Measurements from ENCODE around the gene CTBP2.

Gene CTBP2

GRCh38 chr10:125169279-125169678, 8.9 kb upstream of the CTBP2 start:
- no peaks in the 10 kb centered on the region for H3K27me3 ChIP-seq (ENCODE audit: low read length)
- H3K79me2 ChIP-seq (ENCODE audit: insufficient read depth, low read length): no peaks in the 10 kb centered on the region
- H2AFZ ChIP-seq (ENCODE audit: low read depth, low read length, severe bottlenecking): no peak overlapping the region
- H3K9me2 ChIP-seq (replicated peaks; ENCODE audit: insufficient read depth, low read length): no peaks in the 10 kb centered on the region
- H3K9me3 ChIP-seq (ENCODE audit: insufficient read depth, low read length): no peaks in the 10 kb centered on the region
- no peaks in the 10 kb centered on the region for H4K20me1 ChIP-seq (ENCODE audit: low read depth, low read length)
- H3K27ac ChIP-seq (ENCODE audit: low read depth, low read length): no peak overlapping the region
- no peak overlapping the region for H3K9ac ChIP-seq (ENCODE audit: low read length)
- no peak overlapping the region for H3K4me3 ChIP-seq (ENCODE audit: insufficient read depth, low read length, poor library complexity, severe bottlenecking)
- TF ChIP-seq EZH2phosphoT487 (conservative IDR thresholded peaks at IDR 0.05; ENCODE audit: low read length) (no peak), CTCF (IDR thresholded peaks at IDR 0.05; ENCODE audit: insufficient read depth, low read length, poor library complexity, severe bottlenecking) (no peak)
- H3F3A ChIP-seq (ENCODE audit: insufficient read depth): no peaks in the 10 kb centered on the region
- H3K36me3 ChIP-seq (ENCODE audit: low read length): no peaks in the 10 kb centered on the region
- no peak overlapping the region for H3K4me2 ChIP-seq (ENCODE audit: low read depth, low read length, poor library complexity, severe bottlenecking)

GRCh38 chr10:125166658-125167057, 6.3 kb upstream of the CTBP2 start:
- TF ChIP-seq EZH2phosphoT487 (conservative IDR thresholded peaks at IDR 0.05; ENCODE audit: low read length) (no peak), CTCF (IDR thresholded peaks at IDR 0.05; ENCODE audit: insufficient read depth, low read length, poor library complexity, severe bottlenecking) (no peak)
- Histone ChIP-seq H3K27ac (ENCODE audit: low read depth, low read length) (no peak overlapping the region), H3K79me2 (ENCODE audit: insufficient read depth, low read length) (no peaks in the 10 kb centered on the region), H4K20me1 (ENCODE audit: low read depth, low read length) (no peaks in the 10 kb centered on the region), H3K4me3 (ENCODE audit: insufficient read depth, low read length, poor library complexity, severe bottlenecking) (no peak overlapping the region), H3K27me3 (ENCODE audit: low read length) (no peaks in the 10 kb centered on the region), H3K36me3 (ENCODE audit: low read length) (no peaks in the 10 kb centered on the region), H3K9me2 (replicated peaks; ENCODE audit: insufficient read depth, low read length) (no peaks in the 10 kb centered on the region), H2AFZ (ENCODE audit: low read depth, low read length, severe bottlenecking) (no peak overlapping the region), H3F3A (ENCODE audit: insufficient read depth) (no peaks in the 10 kb centered on the region), H3K9ac (ENCODE audit: low read length) (no peak overlapping the region), H3K4me2 (ENCODE audit: low read depth, low read length, poor library complexity, severe bottlenecking) (no peak overlapping the region), H3K9me3 (ENCODE audit: insufficient read depth, low read length) (no peaks in the 10 kb centered on the region)

- no peaks in the 10 kb centered on the region for H3F3A ChIP-seq (ENCODE audit: insufficient read depth)
- H2AFZ ChIP-seq (ENCODE audit: low read depth, low read length, severe bottlenecking): no peak overlapping the region
- H3K4me2 ChIP-seq (ENCODE audit: low read depth, low read length, poor library complexity, severe bottlenecking): no peak overlapping the region
- no peaks in the 10 kb centered on the region for H3K36me3 ChIP-seq (ENCODE audit: low read length)
- no peak overlapping the region for H3K9ac ChIP-seq (ENCODE audit: low read length)
- H3K79me2 ChIP-seq (ENCODE audit: insufficient read depth, low read length): no peaks in the 10 kb centered on the region
- H3K4me3 ChIP-seq (ENCODE audit: insufficient read depth, low read length, poor library complexity, severe bottlenecking): no peak overlapping the region
- no peaks in the 10 kb centered on the region for H3K9me2 ChIP-seq (replicated peaks; ENCODE audit: insufficient read depth, low read length)
- TF ChIP-seq CTCF (IDR thresholded peaks at IDR 0.05; ENCODE audit: insufficient read depth, low read length, poor library complexity, severe bottlenecking) (no peak), EZH2phosphoT487 (conservative IDR thresholded peaks at IDR 0.05; ENCODE audit: low read length) (no peak)
- no peak overlapping the region for H3K27ac ChIP-seq (ENCODE audit: low read depth, low read length)
- no peaks in the 10 kb centered on the region for H3K9me3 ChIP-seq (ENCODE audit: insufficient read depth, low read length)
- H4K20me1 ChIP-seq (ENCODE audit: low read depth, low read length): no peaks in the 10 kb centered on the region
- H3K27me3 ChIP-seq (ENCODE audit: low read length): no peaks in the 10 kb centered on the region
These were observed 5.5 kb upstream of the CTBP2 start for GRCh38 chr10:125165584-125166573.
